Lower lobe of right lung (tissue), 2 donors: Measurements from ENCODE around the gene RGS7. TPM values are rescaled to one million over a fixed set of nuclear protein-coding genes. Genes with fewer than 3 reads are reported as not detected.

Source experiments
- ATAC-seq, 2 donors: fragments of 200-7000 bp; cut with Tn5 transposase; one replicate each; pipeline ENCODE4 v1.9.1; 2020 to 2022; ENCODE audit warnings: mild to moderate bottlenecking in 2 of 2, moderate library complexity in 2 of 2
- DNase-seq: peaks from one replicate; pipeline ENCODE4 v3.0.0-alpha.2; 2020
- H3K27ac ChIP-seq: fragments of 200-600 bp; one replicate; pipeline ENCODE4 v1.8.0; 2022
- H3K27me3 ChIP-seq: fragments of 200-600 bp; one replicate; pipeline ENCODE4 v1.8.0; 2022; ENCODE audit warnings: low read depth
- H3K36me3 ChIP-seq: fragments of 200-600 bp; one replicate; pipeline ENCODE4 v1.8.0; 2022; ENCODE audit warnings: mild to moderate bottlenecking
- H3K4me1 ChIP-seq: fragments of 200-600 bp; one replicate; pipeline ENCODE4 v1.8.0; 2022
- H3K4me3 ChIP-seq: fragments of 200-600 bp; one replicate; pipeline ENCODE4 v1.8.0; 2022; ENCODE audit warnings: mild to moderate bottlenecking
- H3K9me3 ChIP-seq: fragments of 200-600 bp; one replicate; pipeline ENCODE4 v1.8.0; 2022
- intact Hi-C: fragments of 100-400 bp; cut with DNase I; formaldehyde crosslinking; loops from one replicate; pipeline ENCODE4 v1.11.0; 2022
- total RNA-seq: library from RNA; stranded (reverse); fragmentation: NEBNext Ultra II Directional; extraction: Animal tissue kit (Norgen Biotek cat#: 25700); gene quantifications from one replicate; pipeline ENCODE4 v1.2.1, GENCODE V29; 2021
- TF ChIP-seq, protein P1 (sequence below): fragments of 200-600 bp; IDR thresholded peaks from one replicate; pipeline ENCODE4 v1.8.0; 2022; ENCODE audit warnings: antibody characterized with exemption, mild to moderate bottlenecking
- donor health status: DM: no; HTN: yes; CAD: no; lungs with severe emphysema.

The RGS7 gene
- total RNA-seq, 1 donor from 2014 or later = 0.21 TPM

DNA sequence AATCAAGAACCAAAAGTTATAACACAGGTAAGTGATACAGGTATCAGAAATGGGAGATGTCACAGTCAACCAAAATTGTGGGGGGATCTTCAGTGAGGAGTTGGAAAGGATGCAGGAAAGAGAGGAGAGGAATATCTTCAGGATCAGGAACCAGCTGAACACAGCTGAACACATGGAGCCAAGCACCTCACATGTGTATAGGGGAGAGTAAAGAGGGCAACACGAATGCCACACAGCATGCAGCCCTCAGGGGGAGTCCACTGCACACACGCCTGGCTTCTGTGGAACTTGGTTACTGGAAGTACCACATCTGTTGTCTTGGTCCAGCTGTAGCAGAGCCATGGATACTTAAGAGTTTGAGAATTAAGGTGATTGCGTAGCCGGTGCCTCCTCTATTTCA, 218.8 kb downstream of the RGS7 start:
- H3K27ac ChIP-seq = no peak overlapping the region
- H3K27me3 ChIP-seq = no peaks in the 10 kb centered on the region
- DNase-seq (no peak), ATAC-seq (no peak)
- no peaks in the 10 kb centered on the region for H3K9me3 ChIP-seq
- intact Hi-C loops = no loop called here
- H3K4me3 ChIP-seq = no peak overlapping the region
- no peaks in the 10 kb centered on the region for H3K4me1 ChIP-seq
- TF ChIP-seq, protein P1, sequence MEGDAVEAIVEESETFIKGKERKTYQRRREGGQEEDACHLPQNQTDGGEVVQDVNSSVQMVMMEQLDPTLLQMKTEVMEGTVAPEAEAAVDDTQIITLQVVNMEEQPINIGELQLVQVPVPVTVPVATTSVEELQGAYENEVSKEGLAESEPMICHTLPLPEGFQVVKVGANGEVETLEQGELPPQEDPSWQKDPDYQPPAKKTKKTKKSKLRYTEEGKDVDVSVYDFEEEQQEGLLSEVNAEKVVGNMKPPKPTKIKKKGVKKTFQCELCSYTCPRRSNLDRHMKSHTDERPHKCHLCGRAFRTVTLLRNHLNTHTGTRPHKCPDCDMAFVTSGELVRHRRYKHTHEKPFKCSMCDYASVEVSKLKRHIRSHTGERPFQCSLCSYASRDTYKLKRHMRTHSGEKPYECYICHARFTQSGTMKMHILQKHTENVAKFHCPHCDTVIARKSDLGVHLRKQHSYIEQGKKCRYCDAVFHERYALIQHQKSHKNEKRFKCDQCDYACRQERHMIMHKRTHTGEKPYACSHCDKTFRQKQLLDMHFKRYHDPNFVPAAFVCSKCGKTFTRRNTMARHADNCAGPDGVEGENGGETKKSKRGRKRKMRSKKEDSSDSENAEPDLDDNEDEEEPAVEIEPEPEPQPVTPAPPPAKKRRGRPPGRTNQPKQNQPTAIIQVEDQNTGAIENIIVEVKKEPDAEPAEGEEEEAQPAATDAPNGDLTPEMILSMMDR = no peak
- no peaks in the 10 kb centered on the region for H3K36me3 ChIP-seq

DNA sequence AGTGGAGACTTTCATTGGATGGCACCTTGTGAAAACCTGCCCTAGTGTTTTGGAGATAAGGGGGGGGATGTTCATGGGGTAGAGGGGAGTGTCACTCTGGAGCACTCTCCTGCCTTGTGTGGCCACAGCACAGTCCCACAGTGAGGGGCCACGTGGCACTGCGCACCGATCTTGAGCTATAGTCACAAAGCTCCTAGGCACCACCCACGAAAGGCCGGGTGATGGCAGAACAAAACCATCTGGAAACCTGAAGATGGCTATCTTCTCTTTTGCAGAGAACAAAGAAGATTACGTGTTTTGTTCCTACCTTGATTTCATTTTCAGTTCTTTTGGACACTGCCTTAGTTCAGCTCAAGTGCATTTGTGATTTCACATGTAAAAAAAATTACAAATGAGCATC, 220.6 kb downstream of the RGS7 start:
- Histone ChIP-seq H3K36me3 (no peaks in the 10 kb centered on the region), H3K9me3 (no peaks in the 10 kb centered on the region), H3K4me3 (no peak overlapping the region), H3K27me3 (no peaks in the 10 kb centered on the region), H3K27ac (no peak overlapping the region), H3K4me1 (no peaks in the 10 kb centered on the region)
- intact Hi-C loops = no loop called here
- TF ChIP-seq, protein P1 = no peak
- ATAC-seq (no peak), DNase-seq (no peak)

DNA sequence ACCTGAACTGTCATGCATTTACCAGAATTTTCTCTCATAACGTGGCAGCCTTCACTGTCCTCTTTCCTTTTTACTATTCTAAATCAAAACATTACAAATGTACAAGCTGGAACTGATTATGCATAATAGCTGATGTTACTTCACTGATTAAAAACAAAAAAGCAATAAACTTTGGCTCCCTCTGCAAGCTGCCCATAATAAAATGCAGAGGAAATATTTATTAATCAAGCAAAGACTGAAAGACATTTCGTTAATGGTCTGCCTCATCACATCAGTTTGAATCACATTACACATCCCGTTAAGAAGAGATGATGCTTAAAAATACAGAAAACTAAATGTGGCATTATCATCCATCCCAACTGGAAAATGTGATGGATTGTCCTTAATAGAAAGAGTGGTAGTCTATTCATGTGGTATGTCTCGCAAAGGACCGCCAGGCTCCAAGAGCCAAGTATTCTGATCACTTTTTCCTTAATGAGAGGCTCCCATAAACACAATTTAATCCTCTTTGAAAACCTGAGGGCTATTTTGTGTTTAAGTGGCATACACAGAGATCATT, 225.3 kb downstream of the RGS7 start:
- TF ChIP-seq, protein P1 = no peak
- intact Hi-C loops = no loop called here
- H3K4me1 ChIP-seq = no peaks in the 10 kb centered on the region
- no peak overlapping the region for H3K27ac ChIP-seq
- DNase-seq = no peak
- H3K9me3 ChIP-seq = no peaks in the 10 kb centered on the region
- H3K27me3 ChIP-seq = no peaks in the 10 kb centered on the region
- ATAC-seq = no peak
- no peaks in the 10 kb centered on the region for H3K36me3 ChIP-seq
- H3K4me3 ChIP-seq = no peak overlapping the region

DNA sequence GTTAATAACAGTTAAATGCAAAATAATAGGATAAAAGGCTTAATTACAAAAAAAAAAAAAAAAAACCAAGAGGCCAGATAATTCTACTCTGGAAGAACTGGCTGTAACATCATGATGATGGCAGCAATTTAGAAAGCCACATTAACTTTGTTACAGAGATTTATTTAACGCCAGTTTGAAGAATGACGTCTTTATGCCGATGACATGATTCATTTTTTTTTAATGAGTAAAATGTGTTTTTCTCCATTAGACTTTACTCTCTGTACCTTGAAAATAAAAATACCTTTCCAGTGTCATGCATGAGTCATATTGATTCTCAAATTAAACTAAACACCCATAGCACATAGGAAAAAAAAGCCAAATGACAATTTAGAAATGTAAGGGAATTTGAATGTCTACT, 226.1 kb downstream of the RGS7 start:
- Histone ChIP-seq H3K9me3 (no peaks in the 10 kb centered on the region), H3K36me3 (no peaks in the 10 kb centered on the region), H3K27me3 (no peaks in the 10 kb centered on the region), H3K27ac (no peak overlapping the region), H3K4me3 (no peak overlapping the region), H3K4me1 (no peaks in the 10 kb centered on the region)
- TF ChIP-seq, protein P1 = no peak
- intact Hi-C loops = no loop called here
- ATAC-seq = no peak
- no peak for DNase-seq

DNA sequence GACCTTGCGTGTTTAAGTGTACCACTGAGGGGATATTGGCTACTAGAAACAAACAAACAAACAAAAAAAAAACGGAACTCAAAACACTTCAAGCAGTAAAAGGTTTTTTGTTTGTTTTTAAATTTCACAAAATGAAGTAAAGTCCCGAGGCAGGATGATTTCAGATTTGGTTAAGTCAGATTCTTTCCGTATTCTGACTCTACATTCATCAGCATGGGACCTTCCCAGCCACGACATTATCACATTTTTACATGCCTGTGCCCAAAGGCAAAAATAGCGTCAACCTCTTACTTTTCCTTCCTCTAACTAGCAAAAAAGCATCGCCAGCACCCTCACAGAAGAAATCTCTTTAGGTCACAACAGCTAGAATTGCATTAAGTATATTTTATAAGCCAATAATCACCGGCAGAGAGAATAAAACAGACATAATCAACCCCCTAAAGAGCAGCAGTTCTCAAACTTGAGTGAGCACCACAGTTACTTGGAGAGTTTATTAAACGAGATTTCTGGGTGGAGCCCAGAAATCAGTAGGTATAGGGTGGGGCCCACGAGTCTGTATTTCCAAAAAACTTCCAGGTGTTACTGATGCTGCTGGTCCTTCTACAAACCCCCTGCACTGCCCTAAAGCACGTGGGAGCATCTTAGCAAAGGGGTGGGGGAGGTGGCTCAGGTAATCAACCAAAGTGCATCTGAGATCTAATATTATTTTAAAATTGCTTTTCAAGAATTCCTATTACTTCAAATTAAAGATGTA, 227.6 kb downstream of the RGS7 start:
- ATAC-seq (no peak), DNase-seq (no peak)
- intact Hi-C loops = no loop called here
- Histone ChIP-seq H3K4me1 (no peaks in the 10 kb centered on the region), H3K36me3 (no peaks in the 10 kb centered on the region), H3K27me3 (no peaks in the 10 kb centered on the region), H3K27ac (no peak overlapping the region), H3K4me3 (no peak overlapping the region), H3K9me3 (no peaks in the 10 kb centered on the region)
- TF ChIP-seq, protein P1 = no peak
